ENCODE results near the gene KMT2C.
"Not testable (repeated sequence)": the region's sequence is repeated elsewhere in the genome, so short reads cannot be mapped to it uniquely, and the experiment has no call there.

KMT2C gene

GRCh38 chr7:152402384-152403250 lies 33.2 kb downstream of the KMT2C start:
- peak; percentile 23 for DNase-seq (ENCODE audit: low spot score)

DNA sequence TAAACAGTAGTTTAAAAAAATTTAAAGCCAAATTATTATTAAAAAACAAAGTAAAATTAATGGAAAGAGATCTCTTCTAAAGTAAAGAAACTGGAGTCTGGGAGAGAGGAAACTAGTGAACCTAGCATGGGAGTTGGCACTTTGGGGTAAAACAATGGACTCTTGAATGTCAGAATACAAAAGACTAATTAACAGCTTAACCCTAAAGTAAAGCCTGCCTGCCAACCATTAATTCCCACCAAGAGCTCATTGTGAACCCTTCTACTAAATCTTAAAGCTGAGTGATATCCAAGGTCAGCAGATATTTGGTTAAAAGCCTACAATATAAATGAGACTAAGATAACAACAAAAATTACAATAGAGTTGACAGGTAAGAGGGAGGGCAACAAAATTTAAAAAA lies 36.5 kb downstream of the KMT2C start:
- DNase-seq (ENCODE audit: low spot score): no peak

- no peak for DNase-seq (ENCODE audit: low spot score)
These were observed 40.7 kb downstream of the KMT2C start for GRCh38 chr7:152395112-152395511.

DNA sequence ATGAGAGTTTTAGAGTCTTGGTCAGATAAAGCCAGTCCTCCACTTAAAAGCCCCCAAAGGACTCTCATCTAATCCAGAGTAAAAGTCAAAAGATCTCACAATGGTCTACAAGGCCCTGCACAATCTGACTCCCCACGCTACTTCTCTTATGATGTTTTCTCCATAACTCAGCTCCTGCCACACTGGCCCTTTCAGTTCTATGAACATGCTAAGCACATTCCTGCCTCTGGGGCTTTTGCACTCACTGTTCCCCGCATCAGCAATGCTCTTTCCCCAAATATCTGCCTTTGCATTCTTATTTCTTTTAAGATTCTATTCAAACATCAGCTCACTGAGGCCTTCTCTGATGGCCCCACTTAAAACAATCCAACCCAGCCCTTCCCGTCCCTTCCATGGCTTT lies 41.6 kb downstream of the KMT2C start:
- DNase-seq (ENCODE audit: low spot score): peak; percentile 21

DNA sequence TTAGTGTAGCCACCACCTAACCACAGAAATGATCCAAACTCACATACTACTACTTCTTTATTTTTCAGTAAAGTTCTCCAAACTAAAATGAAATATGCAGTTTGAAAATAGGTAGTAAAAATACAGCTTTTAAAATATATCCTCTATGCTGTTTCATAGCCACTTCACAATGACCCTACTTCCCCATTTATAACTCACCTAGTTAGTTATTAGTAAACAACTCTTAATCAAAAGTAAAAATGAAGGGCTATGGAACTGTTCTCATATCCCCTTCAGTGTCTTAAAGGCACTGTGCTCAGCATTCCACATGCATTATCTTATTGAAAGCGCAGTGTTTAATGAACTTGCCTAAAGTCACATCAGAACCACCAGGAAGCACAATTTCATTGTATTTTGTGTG lies 43.5 kb downstream of the KMT2C start:
- DNase-seq (ENCODE audit: low spot score): no peak

GRCh38 chr7:152386136-152386764 lies 49.6 kb downstream of the KMT2C start:
- not testable (repeated sequence) for DNase-seq (ENCODE audit: low spot score)

DNA sequence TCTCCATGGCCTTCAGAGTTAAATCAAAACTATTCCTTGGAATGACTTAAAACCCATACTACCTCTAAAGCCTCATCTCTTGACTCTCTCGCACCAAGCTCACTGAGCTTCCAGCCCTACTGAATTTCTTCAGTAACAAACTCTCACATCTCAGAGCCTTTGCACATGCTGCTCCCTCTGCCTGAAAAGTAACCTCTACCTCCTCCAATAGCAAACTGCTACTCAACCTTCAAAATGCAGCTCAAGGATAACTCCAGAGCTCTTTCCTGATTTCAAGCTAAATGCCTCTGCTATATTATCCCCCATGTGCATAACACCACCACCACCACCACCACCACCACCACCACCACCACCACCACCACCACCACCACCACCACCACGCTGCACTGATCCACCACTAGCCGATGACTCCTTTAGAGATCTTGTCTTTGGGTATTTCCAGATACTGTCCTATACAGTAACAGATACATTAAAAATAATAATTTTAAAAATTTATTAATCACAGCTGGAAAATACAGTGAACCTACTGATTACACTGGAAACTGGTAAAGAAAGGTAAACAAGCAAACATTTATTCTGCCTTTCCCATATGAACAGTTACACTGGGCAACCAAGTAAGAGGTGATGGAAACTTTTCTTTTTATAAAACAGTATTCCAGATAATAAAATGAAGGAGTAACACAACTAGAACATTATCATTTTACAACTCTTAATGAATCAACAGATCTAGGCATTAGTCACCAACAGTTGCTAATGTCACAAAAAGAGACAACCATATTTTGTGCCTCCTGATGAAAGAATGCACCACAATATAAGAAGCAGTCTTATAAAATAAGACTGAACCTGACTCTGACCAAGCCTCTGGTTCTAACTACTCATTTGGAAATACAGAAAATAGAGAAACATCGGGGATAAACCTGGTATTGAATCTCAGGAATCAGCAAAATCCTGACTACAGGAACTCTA lies 51.3 kb downstream of the KMT2C start:
- DNase-seq (ENCODE audit: low spot score): not testable (repeated sequence)

- DNase-seq (ENCODE audit: low spot score): peak; percentile 48
These were observed 52.2 kb downstream of the KMT2C start for GRCh38 chr7:152383341-152384234.

- no peak for DNase-seq (ENCODE audit: low spot score)
These were observed 53.6 kb downstream of the KMT2C start for GRCh38 chr7:152382244-152382643.

- not testable (repeated sequence) for DNase-seq (ENCODE audit: low spot score)
These were observed 54.7 kb downstream of the KMT2C start for GRCh38 chr7:152380931-152381578.

GRCh38 chr7:152378497-152378896 lies 57.3 kb downstream of the KMT2C start:
- DNase-seq (ENCODE audit: low spot score): not testable (repeated sequence)

DNA sequence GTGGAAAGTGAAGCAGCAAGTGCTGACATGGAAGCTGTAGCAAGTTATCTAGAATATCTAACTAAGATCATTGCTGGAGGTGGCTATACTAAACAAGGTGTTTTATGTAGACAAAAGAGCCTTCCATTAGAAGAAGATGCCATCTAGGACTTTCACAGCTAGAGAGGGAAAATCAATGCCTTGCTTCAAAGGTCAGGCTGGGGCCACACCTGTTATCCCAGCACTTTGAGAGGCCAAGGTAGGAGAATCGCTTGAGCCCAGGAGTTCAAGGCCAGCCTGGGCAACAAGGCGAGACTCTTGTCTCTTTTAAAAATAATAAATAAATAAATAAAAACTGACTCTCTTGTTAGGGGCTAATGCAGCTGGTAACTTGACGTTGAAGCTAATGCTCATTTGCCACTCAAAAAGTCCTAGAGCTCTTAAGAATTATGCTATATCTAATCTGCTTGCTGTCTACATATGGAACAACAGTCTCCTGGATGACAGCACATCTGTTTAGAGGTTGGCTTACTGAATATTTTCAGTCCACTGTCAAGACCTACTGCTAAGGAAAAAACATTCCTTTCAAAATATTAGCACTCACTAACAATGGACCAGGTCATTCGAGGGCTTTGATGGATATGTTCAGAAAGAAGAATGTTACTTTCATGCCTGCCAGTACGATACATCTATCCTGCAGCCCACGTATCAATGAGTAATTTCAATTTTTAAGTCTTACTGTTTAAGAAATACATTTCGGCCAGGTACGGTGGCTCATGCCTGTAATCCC lies 58.9 kb downstream of the KMT2C start:
- not testable (repeated sequence) for DNase-seq (ENCODE audit: low spot score)

GRCh38 chr7:152370297-152370696 lies 65.5 kb downstream of the KMT2C start:
- DNase-seq (ENCODE audit: low spot score): no peak

GRCh38 chr7:152369518-152369917 lies 66.3 kb downstream of the KMT2C start:
- no peak for DNase-seq (ENCODE audit: low spot score)

GRCh38 chr7:152367170-152367569 lies 68.6 kb downstream of the KMT2C start:
- no peak for DNase-seq (ENCODE audit: low spot score)

GRCh38 chr7:152366662-152367061 lies 69.1 kb downstream of the KMT2C start:
- no peak for DNase-seq (ENCODE audit: low spot score)

GRCh38 chr7:152365982-152366603 lies 69.7 kb downstream of the KMT2C start:
- DNase-seq (ENCODE audit: low spot score): no peak

- no peak for DNase-seq (ENCODE audit: low spot score)
These were observed 72.0 kb downstream of the KMT2C start for GRCh38 chr7:152363798-152364197.

GRCh38 chr7:152362128-152362926 lies 73.5 kb downstream of the KMT2C start:
- no peak for DNase-seq (ENCODE audit: low spot score)
